ENCODE data around the gene ZNF677. TPM values are rescaled to one million over a fixed set of nuclear protein-coding genes. Genes with fewer than 3 reads are reported as not detected.
"Not testable (repeated sequence)": the region's sequence is repeated elsewhere in the genome, so short reads cannot be mapped to it uniquely, and the experiment has no call there.

The ZNF677 gene
- total RNA-seq, 1 experiment from 2014 or later = 32.8 TPM

DNA sequence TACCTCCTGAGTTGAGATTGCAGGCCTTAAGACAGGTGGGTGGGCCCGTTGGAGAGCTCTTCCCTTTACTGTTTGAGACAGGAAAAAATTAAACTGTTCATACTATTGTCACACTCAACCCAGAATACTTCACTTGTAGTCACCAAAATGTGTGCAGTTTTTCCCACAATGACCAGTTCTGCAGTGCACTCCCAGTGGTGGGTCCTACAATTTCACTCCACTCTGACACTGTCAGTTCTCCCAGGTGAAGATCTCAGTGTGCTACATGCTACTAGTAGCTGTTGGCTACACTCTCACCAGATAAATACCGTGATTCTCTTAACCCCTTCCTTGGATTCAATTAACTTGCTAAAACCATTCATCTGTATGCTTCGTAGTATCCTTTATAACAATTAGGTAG is 64.4 kb downstream of the ZNF677 start:
- BruUV-seq (replicated peaks) = no TSS peak
- H3K36me3 ChIP-seq (ENCODE audit: control insufficient read depth, insufficient read depth, low read length) = no peaks in the 10 kb centered on the region
- no peaks in the 10 kb centered on the region for H3K9me3 ChIP-seq (ENCODE audit: control insufficient read depth, insufficient read depth, low read depth, low read length)
- intact Hi-C loops (cut with micrococcal nuclease; ENCODE audit: unreplicated experiment) (no loop called here), in situ Hi-C loops (cut with HindIII; ENCODE audit: low pct_unique_long_range_greater_than_20kb, low sequenced_read_pairs) (no loop called here)
- ATAC-seq = no peak
- no peak for DNase-seq (ENCODE audit: low read depth, low spot score)
- no peak for TF ChIP-seq SIN3A (IDR thresholded peaks at IDR 0.05; ENCODE audit: borderline replicate concordance, insufficient read depth, low read depth, low read length)
- TF ChIP-seq POLR2AphosphoS5 (IDR thresholded peaks at IDR 0.05; ENCODE audit: low read depth, low read length) = no peak
- no peak for TF ChIP-seq TCF7L2 (IDR thresholded peaks at IDR 0.05; ENCODE audit: low read depth, low read length)
- TF ChIP-seq, protein P1, sequence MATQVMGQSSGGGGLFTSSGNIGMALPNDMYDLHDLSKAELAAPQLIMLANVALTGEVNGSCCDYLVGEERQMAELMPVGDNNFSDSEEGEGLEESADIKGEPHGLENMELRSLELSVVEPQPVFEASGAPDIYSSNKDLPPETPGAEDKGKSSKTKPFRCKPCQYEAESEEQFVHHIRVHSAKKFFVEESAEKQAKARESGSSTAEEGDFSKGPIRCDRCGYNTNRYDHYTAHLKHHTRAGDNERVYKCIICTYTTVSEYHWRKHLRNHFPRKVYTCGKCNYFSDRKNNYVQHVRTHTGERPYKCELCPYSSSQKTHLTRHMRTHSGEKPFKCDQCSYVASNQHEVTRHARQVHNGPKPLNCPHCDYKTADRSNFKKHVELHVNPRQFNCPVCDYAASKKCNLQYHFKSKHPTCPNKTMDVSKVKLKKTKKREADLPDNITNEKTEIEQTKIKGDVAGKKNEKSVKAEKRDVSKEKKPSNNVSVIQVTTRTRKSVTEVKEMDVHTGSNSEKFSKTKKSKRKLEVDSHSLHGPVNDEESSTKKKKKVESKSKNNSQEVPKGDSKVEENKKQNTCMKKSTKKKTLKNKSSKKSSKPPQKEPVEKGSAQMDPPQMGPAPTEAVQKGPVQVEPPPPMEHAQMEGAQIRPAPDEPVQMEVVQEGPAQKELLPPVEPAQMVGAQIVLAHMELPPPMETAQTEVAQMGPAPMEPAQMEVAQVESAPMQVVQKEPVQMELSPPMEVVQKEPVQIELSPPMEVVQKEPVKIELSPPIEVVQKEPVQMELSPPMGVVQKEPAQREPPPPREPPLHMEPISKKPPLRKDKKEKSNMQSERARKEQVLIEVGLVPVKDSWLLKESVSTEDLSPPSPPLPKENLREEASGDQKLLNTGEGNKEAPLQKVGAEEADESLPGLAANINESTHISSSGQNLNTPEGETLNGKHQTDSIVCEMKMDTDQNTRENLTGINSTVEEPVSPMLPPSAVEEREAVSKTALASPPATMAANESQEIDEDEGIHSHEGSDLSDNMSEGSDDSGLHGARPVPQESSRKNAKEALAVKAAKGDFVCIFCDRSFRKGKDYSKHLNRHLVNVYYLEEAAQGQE (IDR thresholded peaks at IDR 0.05; ENCODE audit: insufficient read depth in 1 of 2, low read depth in 2 of 2, low read length in 1 of 2) = no peak
- TF ChIP-seq, protein P2, sequence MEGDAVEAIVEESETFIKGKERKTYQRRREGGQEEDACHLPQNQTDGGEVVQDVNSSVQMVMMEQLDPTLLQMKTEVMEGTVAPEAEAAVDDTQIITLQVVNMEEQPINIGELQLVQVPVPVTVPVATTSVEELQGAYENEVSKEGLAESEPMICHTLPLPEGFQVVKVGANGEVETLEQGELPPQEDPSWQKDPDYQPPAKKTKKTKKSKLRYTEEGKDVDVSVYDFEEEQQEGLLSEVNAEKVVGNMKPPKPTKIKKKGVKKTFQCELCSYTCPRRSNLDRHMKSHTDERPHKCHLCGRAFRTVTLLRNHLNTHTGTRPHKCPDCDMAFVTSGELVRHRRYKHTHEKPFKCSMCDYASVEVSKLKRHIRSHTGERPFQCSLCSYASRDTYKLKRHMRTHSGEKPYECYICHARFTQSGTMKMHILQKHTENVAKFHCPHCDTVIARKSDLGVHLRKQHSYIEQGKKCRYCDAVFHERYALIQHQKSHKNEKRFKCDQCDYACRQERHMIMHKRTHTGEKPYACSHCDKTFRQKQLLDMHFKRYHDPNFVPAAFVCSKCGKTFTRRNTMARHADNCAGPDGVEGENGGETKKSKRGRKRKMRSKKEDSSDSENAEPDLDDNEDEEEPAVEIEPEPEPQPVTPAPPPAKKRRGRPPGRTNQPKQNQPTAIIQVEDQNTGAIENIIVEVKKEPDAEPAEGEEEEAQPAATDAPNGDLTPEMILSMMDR (IDR thresholded peaks at IDR 0.05) = no peak
- POLR2A ChIA-PET = interaction anchor here (0.6 kb wide), 1 partner anchor 196 kb away, joined by 3 read pairs; no protein-coding TSS in a partner anchor
- no peak overlapping the region for H3K27ac ChIP-seq (ENCODE audit: low read length)
- no peak overlapping the region for H3K4me3 ChIP-seq (ENCODE audit: low read depth in 2 of 2, low read length in 2 of 2)
- no peaks in the 10 kb centered on the region for H3K27me3 ChIP-seq (ENCODE audit: control insufficient read depth, insufficient read depth, low read length)
- CTCF ChIA-PET = no interaction called here
- H3K4me1 ChIP-seq (ENCODE audit: control insufficient read depth, insufficient read depth, low read length) = peaks cover 3% of the 10 kb centered on the region; the same call in 1 of the 2 replicates

DNA sequence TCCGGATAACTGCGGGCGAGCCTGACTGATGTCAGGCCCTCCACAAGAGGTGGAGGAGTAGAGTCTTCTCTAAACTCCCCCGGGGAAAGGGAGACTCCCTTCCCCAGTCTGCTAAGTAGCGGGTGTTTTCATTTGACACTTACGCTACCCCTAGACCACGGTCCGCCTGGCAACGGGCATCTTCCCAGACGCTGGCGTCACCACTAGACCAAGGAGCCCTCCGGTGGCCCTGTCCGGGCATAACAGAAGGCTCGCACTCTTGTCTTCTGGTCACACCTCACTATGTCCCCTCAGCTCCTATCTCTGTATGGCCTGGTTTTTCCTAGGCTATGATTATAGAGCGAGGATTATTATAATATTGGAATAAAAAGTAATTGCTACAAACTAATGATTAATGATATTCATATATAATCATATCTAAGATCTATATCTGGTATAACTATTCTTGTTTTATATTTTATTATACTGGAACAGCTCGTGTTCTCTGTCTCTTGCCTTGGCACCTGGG is 64.9 kb downstream of the ZNF677 start:
- TF ChIP-seq, protein P2 (IDR thresholded peaks at IDR 0.05) = peak; percentile 57
- POLR2A ChIA-PET = interaction anchor here (0.6 kb wide), 1 partner anchor 196 kb away, joined by 3 read pairs; no protein-coding TSS in a partner anchor
- H3K4me3 ChIP-seq (ENCODE audit: low read depth in 2 of 2, low read length in 2 of 2); H3K9me3 ChIP-seq (ENCODE audit: control insufficient read depth, insufficient read depth, low read depth, low read length); intact Hi-C loops (cut with micrococcal nuclease; ENCODE audit: unreplicated experiment); H3K4me1 ChIP-seq (ENCODE audit: control insufficient read depth, insufficient read depth, low read length); DNase-seq (ENCODE audit: low read depth, low spot score); ATAC-seq; H3K36me3 ChIP-seq (ENCODE audit: control insufficient read depth, insufficient read depth, low read length); H3K27me3 ChIP-seq (ENCODE audit: control insufficient read depth, insufficient read depth, low read length); CTCF ChIA-PET; in situ Hi-C loops (cut with HindIII; ENCODE audit: low pct_unique_long_range_greater_than_20kb, low sequenced_read_pairs); BruUV-seq (replicated peaks); H3K27ac ChIP-seq (ENCODE audit: low read length): not testable (repeated sequence)

Other genes with a start within 250 kb of the ZNF677 start
- not detected for gene ERVV-1, start 241.0 kb downstream of the ZNF677 start, total RNA-seq (2021; ENCODE audit: unreplicated experiment)
- 0.10 TPM for gene ERVV-2, start 210.1 kb downstream of the ZNF677 start, total RNA-seq (2021; ENCODE audit: unreplicated experiment)
- 29.1 TPM for gene ZNF160, start 151.5 kb downstream of the ZNF677 start, total RNA-seq (2021; ENCODE audit: unreplicated experiment)
- not detected for gene ZNF415, start 122.0 kb downstream of the ZNF677 start, total RNA-seq (2021; ENCODE audit: unreplicated experiment)
- 18.8 TPM for gene ZNF347, start 95.8 kb downstream of the ZNF677 start, total RNA-seq (2021; ENCODE audit: unreplicated experiment)
- 7.0 TPM for gene ZNF665, start 61.5 kb downstream of the ZNF677 start, total RNA-seq (2021; ENCODE audit: unreplicated experiment)
- not detected for gene VN1R2, start 3.4 kb upstream of the ZNF677 start, total RNA-seq (2021; ENCODE audit: unreplicated experiment)
- gene VN1R4, start 12.8 kb upstream of the ZNF677 start, total RNA-seq (2021; ENCODE audit: unreplicated experiment) = not detected
- 12.3 TPM for gene ZNF845, start 78.9 kb upstream of the ZNF677 start, total RNA-seq (2021; ENCODE audit: unreplicated experiment)
- gene ZNF525, start 110.8 kb upstream of the ZNF677 start, total RNA-seq (2021; ENCODE audit: unreplicated experiment) = 23.4 TPM
- gene ZNF765, start 140.3 kb upstream of the ZNF677 start, total RNA-seq (2021; ENCODE audit: unreplicated experiment) = 15.3 TPM
- gene ZNF761, start 177.1 kb upstream of the ZNF677 start, total RNA-seq (2021; ENCODE audit: unreplicated experiment) = 21.8 TPM
- gene ZNF813, start 212.9 kb upstream of the ZNF677 start, total RNA-seq (2021; ENCODE audit: unreplicated experiment) = 9.6 TPM